HepG2 (cell line): ENCODE results near the gene CENPB. TPM values are rescaled to one million over a fixed set of nuclear protein-coding genes. Genes with fewer than 3 reads are reported as not detected.

ENCODE experiments used
- ATAC-seq: fragments of 200-7000 bp; cut with Tn5 transposase; 3 replicates; pipeline ENCODE4 v1.9.1; 2020; ENCODE audit warnings: mild to moderate bottlenecking, moderate library complexity
- BruUV-seq: library from RNA; stranded (reverse); fragments of 400-500 nt; replicated peaks from 2 replicates; lab custom pipeline; 2021; lab: Mats Ljungman, UMichigan
- CTCF ChIA-PET: fragments of 300-600 bp; formaldehyde crosslinking; extraction: SDS; loops from one replicate; lab custom pipeline; 2021; ENCODE audit warnings: low total read pairs, inconsistent platforms, low intra/inter-chr PET ratio; lab: Yijun Ruan, JAX
- POLR2A ChIA-PET: fragments of 350-600 bp; sonication (Branson Sonifier 250); formaldehyde crosslinking; loops from one replicate; lab custom pipeline; 2020; ENCODE audit warnings: antibody characterized with exemption, inconsistent platforms; lab: Yijun Ruan, JAX
- DNase-seq: peaks from one replicate; pipeline ENCODE4 v3.0.0-alpha.2; 2015; ENCODE audit warnings: low spot score
- FAIRE-seq: peaks from 3 replicates; lab custom pipeline; 2011; peaks lifted over from hg19 to GRCh38; lab: Jason Lieb, UNC
- H2AFZ ChIP-seq: one replicate; pipeline ENCODE4 v1.6.1; 2011; ENCODE audit warnings: low read length, inconsistent platforms
- H3K27ac ChIP-seq: fragments of 300-600 bp; 3 replicates; pipeline ENCODE4 v1.8.0; 2011; ENCODE audit warnings: mixed run types, mild to moderate bottlenecking, mixed read lengths, low read length, inconsistent platforms; ENCODE audit not compliant: insufficient read depth; ENCODE audit errors: extremely low read length
- H3K27me3 ChIP-seq, 2 experiments: fragments of 200-600 bp in 1 of 2; 2 replicates in 1 of 2; 3 replicates in 1 of 2; pipeline versions ENCODE4 v1.6.0 to v1.8.0; 2011; ENCODE audit warnings: low read length in 2 of 2, mild to moderate bottlenecking in 2 of 2, moderate library complexity in 2 of 2, inconsistent platforms in 1 of 2; ENCODE audit not compliant: insufficient read depth in 2 of 2, control insufficient read depth in 1 of 2
- H3K36me3 ChIP-seq, 2 experiments: fragments of 200-600 bp in 1 of 2; replicated peaks in 1 of 2; 2 replicates in 1 of 2; 3 replicates in 1 of 2; pipeline versions ENCODE4 v1.5.1 to v1.8.0; 2011; ENCODE audit warnings: low read length in 2 of 2, inconsistent platforms in 1 of 2; ENCODE audit not compliant: insufficient read depth in 2 of 2, control insufficient read depth in 1 of 2
- H3K4me1 ChIP-seq: 2 replicates; pipeline ENCODE4 v1.5.1; 2012; ENCODE audit warnings: low read length, inconsistent platforms; ENCODE audit not compliant: insufficient read depth
- H3K4me2 ChIP-seq: 2 replicates; pipeline ENCODE4 v1.6.0; 2011; ENCODE audit warnings: low read depth, low read length, inconsistent platforms
- H3K4me3 ChIP-seq, 3 experiments: fragments of 200-600 bp in 1 of 3; sonication (generic), shearing (Covaris generic) in 1 of 3; replicated peaks in 1 of 3; 2 replicates each; pipeline ENCODE4 v1.5.1; 2011 to 2016; ENCODE audit warnings: low read length in 3 of 3, inconsistent platforms in 2 of 3, low read depth in 2 of 3, mild to moderate bottlenecking in 2 of 3, control low read depth in 1 of 3, mixed read lengths in 1 of 3; ENCODE audit not compliant: insufficient read depth in 1 of 3
- H3K79me2 ChIP-seq: one replicate; pipeline ENCODE4 v1.6.1; 2011; ENCODE audit warnings: low read length, inconsistent platforms; ENCODE audit not compliant: insufficient read depth
- H3K9ac ChIP-seq: 2 replicates; pipeline ENCODE4 v1.6.0; 2011; ENCODE audit warnings: mild to moderate bottlenecking, low read depth, low read length, inconsistent platforms; ENCODE audit not compliant: insufficient read depth
- H3K9me3 ChIP-seq: 2 replicates; pipeline ENCODE4 v1.5.1; 2012; ENCODE audit warnings: mild to moderate bottlenecking, low read length
- H4K20me1 ChIP-seq: 2 replicates; pipeline ENCODE4 v1.6.0; 2011; ENCODE audit warnings: inconsistent platforms, mild to moderate bottlenecking, low read length, moderate library complexity; ENCODE audit not compliant: insufficient read depth
- CHD2 ChIP-seq: IDR thresholded peaks from 2 replicates; pipeline ENCODE4 v1.6.1; 2011; ENCODE audit warnings: low read depth, low read length, improper control_type of control experiment
- HMG20B ChIP-seq: conservative IDR thresholded peaks from 2 replicates; pipeline ENCODE4 v1.6.1; 2016; ENCODE audit warnings: missing genetic modification reagents, missing compliant biosample characterization
- HNF4G ChIP-seq, 2 experiments: sonication (generic) in 1 of 2; formaldehyde crosslinking in 1 of 2; IDR thresholded peaks; 2 replicates each; pipeline versions ENCODE4 v1.4.0 to v1.6.1; 2011 to 2020; ENCODE audit warnings: borderline replicate concordance in 2 of 2, low read depth in 2 of 2, mild to moderate bottlenecking in 2 of 2, low read length in 1 of 2, missing genetic modification reagents in 1 of 2, moderate library complexity in 1 of 2
- ONECUT2 ChIP-seq: sonication (generic); formaldehyde crosslinking; IDR thresholded peaks from 2 replicates; pipeline ENCODE4 v1.4.0; 2020; ENCODE audit warnings: missing genetic modification reagents
- ZIK1 ChIP-seq: sonication (generic); formaldehyde crosslinking; IDR thresholded peaks from 2 replicates; pipeline ENCODE4 v1.5.0; 2020; ENCODE audit warnings: mild to moderate bottlenecking, low read depth, missing genetic modification reagents, borderline replicate concordance
- ZNF501 ChIP-seq: sonication (generic); formaldehyde crosslinking; IDR thresholded peaks from 2 replicates; pipeline ENCODE4 v1.5.1; 2020; ENCODE audit warnings: mild to moderate bottlenecking, moderate library complexity, missing genetic modification reagents
- WGBS: methylation state at CpG from one replicate; pipeline ENCODE4 v1.1.6; 2017; ENCODE audit warnings: low lambda C conversion rate; 5-methylcytosine and 5-hydroxymethylcytosine counted together
- in situ Hi-C: cut with HindIII; loops from 2 replicates; pipeline ENCODE4 v1.10.0; 2017; ENCODE audit warnings: low pct_unique_long_range_greater_than_20kb; ENCODE audit not compliant: extremely low pct_ligation_motif_present
- intact Hi-C: fragments of 100-400 bp; cut with micrococcal nuclease; formaldehyde crosslinking; loops from one replicate; pipeline ENCODE4 v1.10.0; 2022; ENCODE audit not compliant: unreplicated experiment
- polyA plus RNA-seq, 8 experiments: library from polyadenylated mRNA; depleted of rRNA in 3 of 8; stranded (reverse) in 7 of 8; unstranded in 1 of 8; fragments of >200 nt; fragmentation: Illumina TruSeq in 4 of 8; extraction: Trizol in 4 of 8; gene quantifications; 2 replicates each; pipeline versions ENCODE4 v1.2.1 to v1.2.3, GENCODE V29; 2011 to 2016; ENCODE audit warnings: low read depth in 4 of 8, missing spikeins in 1 of 8, mixed read lengths in 1 of 8; ENCODE audit not compliant: insufficient read depth in 1 of 8
- total RNA-seq, 5 experiments: library from RNA; depleted of rRNA; stranded (reverse); fragments of >200 nt; fragmentation: Illumina TruSeq; extraction: Trizol; gene quantifications; 2 replicates each; pipeline ENCODE4 v1.2.3, GENCODE V29; 2016; ENCODE audit warnings: low read depth in 1 of 5
- TF ChIP-seq, protein P1 (sequence below): IDR thresholded peaks from 2 replicates; pipeline ENCODE4 v1.6.1; 2016; ENCODE audit warnings: low read depth, missing genetic modification reagents, missing compliant biosample characterization
- TF ChIP-seq, protein P2 (sequence below): sonication (generic); formaldehyde crosslinking; IDR thresholded peaks from 2 replicates; pipeline ENCODE4 v1.4.0; 2020; ENCODE audit warnings: missing genetic modification reagents
- TF ChIP-seq, protein P3 (sequence below): IDR thresholded peaks from 2 replicates; pipeline ENCODE4 v1.6.1; 2016; ENCODE audit warnings: control low read depth

The CENPB gene
- total and polyA plus RNA-seq, 2 of the 13 experiments (the other 11 are each of a cell fraction or from before 2014, with no cell fraction given), result 10.4 to 54.5 TPM

DNA sequence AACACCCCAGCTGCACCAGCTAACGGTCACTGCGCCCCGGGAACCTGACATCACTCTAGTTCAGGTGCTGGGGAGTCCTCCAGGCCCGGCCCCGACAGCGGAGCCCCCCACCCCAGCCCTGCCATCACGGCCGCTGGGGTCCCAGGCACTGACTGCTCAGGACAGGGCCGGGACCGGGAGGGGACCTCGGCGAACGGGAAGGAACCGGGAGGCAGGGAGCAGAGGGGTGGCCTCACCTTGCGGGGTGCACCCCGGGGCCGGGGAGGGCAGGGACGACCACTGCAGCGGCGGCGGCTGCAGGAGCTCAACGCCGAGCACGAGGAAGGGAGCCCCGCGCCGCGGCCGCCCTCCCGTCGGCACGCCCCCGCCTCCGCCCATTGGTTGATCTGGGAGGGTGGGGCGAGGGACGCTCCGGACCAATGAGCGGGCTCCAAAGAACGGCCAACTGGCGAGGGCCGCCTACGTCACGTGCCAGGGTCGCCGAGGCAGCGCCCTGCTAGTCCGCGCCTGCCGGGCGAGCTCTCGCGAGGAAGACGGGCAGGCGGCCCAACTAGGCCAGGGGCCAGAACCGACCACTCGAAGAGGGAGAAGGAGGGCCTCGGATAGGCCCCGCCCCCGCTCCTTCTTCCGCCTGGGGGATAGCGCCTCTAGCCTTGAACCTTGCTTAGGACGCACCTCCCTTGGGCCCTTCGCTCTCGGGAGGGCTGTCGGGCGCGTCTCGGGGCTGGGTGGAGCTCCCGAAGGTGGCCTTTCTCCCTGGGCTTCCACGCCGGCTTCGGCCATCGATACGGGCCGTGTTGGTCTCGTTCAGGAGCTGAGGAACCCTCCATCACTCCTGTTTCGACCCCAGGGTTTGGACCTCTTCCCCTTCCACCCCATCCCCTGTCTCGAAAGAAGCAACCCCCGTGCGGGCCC lies 18.9 kb downstream of the CENPB start, which contains the start of gene ADISSP:
TSS of gene ADISSP (minus strand) at position 327 of the 915 bp plus-strand sequence. CDS start 7,653 bp downstream, outside the sequence.
- no TSS peak for BruUV-seq
- intact Hi-C loops, result loop anchor here (1.0 kb wide), 2 partner anchors 14 kb away; partner anchors contain the start of gene SPEF1
- POLR2A ChIA-PET, result interaction anchor here (0.7 to 3.4 kb wide), 25 partner anchors 8 to 368 kb away, joined by 3 to 74 read pairs (median 4); partner anchors contain the start of genes AP5S1, CDC25B, CENPB and MAVS
- TF ChIP-seq, protein P1, sequence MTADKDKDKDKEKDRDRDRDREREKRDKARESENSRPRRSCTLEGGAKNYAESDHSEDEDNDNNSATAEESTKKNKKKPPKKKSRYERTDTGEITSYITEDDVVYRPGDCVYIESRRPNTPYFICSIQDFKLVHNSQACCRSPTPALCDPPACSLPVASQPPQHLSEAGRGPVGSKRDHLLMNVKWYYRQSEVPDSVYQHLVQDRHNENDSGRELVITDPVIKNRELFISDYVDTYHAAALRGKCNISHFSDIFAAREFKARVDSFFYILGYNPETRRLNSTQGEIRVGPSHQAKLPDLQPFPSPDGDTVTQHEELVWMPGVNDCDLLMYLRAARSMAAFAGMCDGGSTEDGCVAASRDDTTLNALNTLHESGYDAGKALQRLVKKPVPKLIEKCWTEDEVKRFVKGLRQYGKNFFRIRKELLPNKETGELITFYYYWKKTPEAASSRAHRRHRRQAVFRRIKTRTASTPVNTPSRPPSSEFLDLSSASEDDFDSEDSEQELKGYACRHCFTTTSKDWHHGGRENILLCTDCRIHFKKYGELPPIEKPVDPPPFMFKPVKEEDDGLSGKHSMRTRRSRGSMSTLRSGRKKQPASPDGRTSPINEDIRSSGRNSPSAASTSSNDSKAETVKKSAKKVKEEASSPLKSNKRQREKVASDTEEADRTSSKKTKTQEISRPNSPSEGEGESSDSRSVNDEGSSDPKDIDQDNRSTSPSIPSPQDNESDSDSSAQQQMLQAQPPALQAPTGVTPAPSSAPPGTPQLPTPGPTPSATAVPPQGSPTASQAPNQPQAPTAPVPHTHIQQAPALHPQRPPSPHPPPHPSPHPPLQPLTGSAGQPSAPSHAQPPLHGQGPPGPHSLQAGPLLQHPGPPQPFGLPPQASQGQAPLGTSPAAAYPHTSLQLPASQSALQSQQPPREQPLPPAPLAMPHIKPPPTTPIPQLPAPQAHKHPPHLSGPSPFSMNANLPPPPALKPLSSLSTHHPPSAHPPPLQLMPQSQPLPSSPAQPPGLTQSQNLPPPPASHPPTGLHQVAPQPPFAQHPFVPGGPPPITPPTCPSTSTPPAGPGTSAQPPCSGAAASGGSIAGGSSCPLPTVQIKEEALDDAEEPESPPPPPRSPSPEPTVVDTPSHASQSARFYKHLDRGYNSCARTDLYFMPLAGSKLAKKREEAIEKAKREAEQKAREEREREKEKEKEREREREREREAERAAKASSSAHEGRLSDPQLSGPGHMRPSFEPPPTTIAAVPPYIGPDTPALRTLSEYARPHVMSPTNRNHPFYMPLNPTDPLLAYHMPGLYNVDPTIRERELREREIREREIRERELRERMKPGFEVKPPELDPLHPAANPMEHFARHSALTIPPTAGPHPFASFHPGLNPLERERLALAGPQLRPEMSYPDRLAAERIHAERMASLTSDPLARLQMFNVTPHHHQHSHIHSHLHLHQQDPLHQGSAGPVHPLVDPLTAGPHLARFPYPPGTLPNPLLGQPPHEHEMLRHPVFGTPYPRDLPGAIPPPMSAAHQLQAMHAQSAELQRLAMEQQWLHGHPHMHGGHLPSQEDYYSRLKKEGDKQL (CRISPR knock-in tag), result 0 out of 2 replicates have a peak, but pooled peaks have one; percentile 39
- TF ChIP-seq CHD2 (peak; percentile 97), ZIK1 (peak; percentile 81), HNF4G (IDR thresholded peaks at IDR 0.05; ENCODE audit: borderline replicate concordance, low read depth, low read length) (peak; percentile 61; the same call in 1 of the 2 replicates), HNF4G (CRISPR knock-in tag; IDR thresholded peaks at IDR 0.05; ENCODE audit: borderline replicate concordance, low read depth) (no peak), ONECUT2 (CRISPR knock-in tag) (peak; percentile 36; the same call in 1 of the 2 replicates), ZNF501 (CRISPR knock-in tag) (no peak; the same call in 1 of the 2 replicates), HMG20B (peak; percentile 57; the same call in 1 of the 2 replicates)
- TF ChIP-seq, protein P2, sequence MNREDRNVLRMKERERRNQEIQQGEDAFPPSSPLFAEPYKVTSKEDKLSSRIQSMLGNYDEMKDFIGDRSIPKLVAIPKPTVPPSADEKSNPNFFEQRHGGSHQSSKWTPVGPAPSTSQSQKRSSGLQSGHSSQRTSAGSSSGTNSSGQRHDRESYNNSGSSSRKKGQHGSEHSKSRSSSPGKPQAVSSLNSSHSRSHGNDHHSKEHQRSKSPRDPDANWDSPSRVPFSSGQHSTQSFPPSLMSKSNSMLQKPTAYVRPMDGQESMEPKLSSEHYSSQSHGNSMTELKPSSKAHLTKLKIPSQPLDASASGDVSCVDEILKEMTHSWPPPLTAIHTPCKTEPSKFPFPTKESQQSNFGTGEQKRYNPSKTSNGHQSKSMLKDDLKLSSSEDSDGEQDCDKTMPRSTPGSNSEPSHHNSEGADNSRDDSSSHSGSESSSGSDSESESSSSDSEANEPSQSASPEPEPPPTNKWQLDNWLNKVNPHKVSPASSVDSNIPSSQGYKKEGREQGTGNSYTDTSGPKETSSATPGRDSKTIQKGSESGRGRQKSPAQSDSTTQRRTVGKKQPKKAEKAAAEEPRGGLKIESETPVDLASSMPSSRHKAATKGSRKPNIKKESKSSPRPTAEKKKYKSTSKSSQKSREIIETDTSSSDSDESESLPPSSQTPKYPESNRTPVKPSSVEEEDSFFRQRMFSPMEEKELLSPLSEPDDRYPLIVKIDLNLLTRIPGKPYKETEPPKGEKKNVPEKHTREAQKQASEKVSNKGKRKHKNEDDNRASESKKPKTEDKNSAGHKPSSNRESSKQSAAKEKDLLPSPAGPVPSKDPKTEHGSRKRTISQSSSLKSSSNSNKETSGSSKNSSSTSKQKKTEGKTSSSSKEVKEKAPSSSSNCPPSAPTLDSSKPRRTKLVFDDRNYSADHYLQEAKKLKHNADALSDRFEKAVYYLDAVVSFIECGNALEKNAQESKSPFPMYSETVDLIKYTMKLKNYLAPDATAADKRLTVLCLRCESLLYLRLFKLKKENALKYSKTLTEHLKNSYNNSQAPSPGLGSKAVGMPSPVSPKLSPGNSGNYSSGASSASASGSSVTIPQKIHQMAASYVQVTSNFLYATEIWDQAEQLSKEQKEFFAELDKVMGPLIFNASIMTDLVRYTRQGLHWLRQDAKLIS (CRISPR knock-in tag), result no peak
- TF ChIP-seq, protein P3, sequence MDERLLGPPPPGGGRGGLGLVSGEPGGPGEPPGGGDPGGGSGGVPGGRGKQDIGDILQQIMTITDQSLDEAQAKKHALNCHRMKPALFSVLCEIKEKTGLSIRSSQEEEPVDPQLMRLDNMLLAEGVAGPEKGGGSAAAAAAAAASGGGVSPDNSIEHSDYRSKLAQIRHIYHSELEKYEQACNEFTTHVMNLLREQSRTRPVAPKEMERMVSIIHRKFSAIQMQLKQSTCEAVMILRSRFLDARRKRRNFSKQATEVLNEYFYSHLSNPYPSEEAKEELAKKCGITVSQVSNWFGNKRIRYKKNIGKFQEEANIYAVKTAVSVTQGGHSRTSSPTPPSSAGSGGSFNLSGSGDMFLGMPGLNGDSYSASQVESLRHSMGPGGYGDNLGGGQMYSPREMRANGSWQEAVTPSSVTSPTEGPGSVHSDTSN (CRISPR knock-in tag), result no peak

More for the DNA sequence above, 18.9 kb downstream of the CENPB start, which contains the start of gene ADISSP:
- H2AFZ ChIP-seq, result no peak within 1 kb of the TSS
- WGBS, result 2% methylated on average over 62 of the region's 80 CpGs
- ATAC-seq (peak; percentile 92), FAIRE-seq (peak; percentile 87), DNase-seq (peak; percentile 99)
- H3K4me1 ChIP-seq, result peaks cover 74% of the 10 kb centered on the region
- H3K79me2 ChIP-seq, result peaks cover 22% of the 10 kb centered on the region
- H3K36me3 ChIP-seq, result no peaks in the 10 kb centered on the region
- peak within 1 kb of the TSS; percentile 97 for H3K4me2 ChIP-seq
- H3K9me3 ChIP-seq, result no peaks in the 10 kb centered on the region
- in situ Hi-C loops, result no loop called here
- CTCF ChIA-PET, result interaction anchor here (1.0 to 2.7 kb wide), 7 partner anchors 10 to 91 kb away, joined by 3 to 11 read pairs (median 7); partner anchors contain the start of genes AP5S1 and SPEF1
- peak within 1 kb of the TSS; percentile 75 for H3K27ac ChIP-seq
- H4K20me1 ChIP-seq, result no peaks in the 10 kb centered on the region
- peak within 1 kb of the TSS; percentile 72 to 93 (median 89) for H3K4me3 ChIP-seq
- no peaks in the 10 kb centered on the region for H3K27me3 ChIP-seq
- H3K9ac ChIP-seq, result peak within 1 kb of the TSS; percentile 81
